IPS-NIHi11 (cell line): ENCODE results near the gene DUS2.

Source experiments
- DNase-seq: peaks from one replicate; pipeline ENCODE4 v3.0.0; 2012; ENCODE audit warnings: mixed read lengths, low spot score

The DUS2 gene

GRCh38 chr16:68046106-68046505 is 23.0 kb downstream of the DUS2 start:
- no peak for DNase-seq

- no peak for DNase-seq
Measured at GRCh38 chr16:68047987-68048386, 24.9 kb downstream of the DUS2 start.

- no peak for DNase-seq
Measured at GRCh38 chr16:68049449-68049848, 26.4 kb downstream of the DUS2 start.

GRCh38 chr16:68055395-68055794 is 32.3 kb downstream of the DUS2 start:
- DNase-seq: no peak

GRCh38 chr16:68059804-68060203 is 36.7 kb downstream of the DUS2 start:
- no peak for DNase-seq

GRCh38 chr16:68061396-68061795 is 38.3 kb downstream of the DUS2 start:
- DNase-seq: no peak

- DNase-seq: no peak
Measured at GRCh38 chr16:68062910-68063393, 39.9 kb downstream of the DUS2 start.

GRCh38 chr16:68064791-68065365 is 41.8 kb downstream of the DUS2 start:
- DNase-seq: peak; percentile 85

GRCh38 chr16:68065716-68066305 is 42.7 kb downstream of the DUS2 start:
- no peak for DNase-seq

GRCh38 chr16:68066763-68067162 is 43.7 kb downstream of the DUS2 start:
- DNase-seq: no peak

- no peak for DNase-seq
Measured at GRCh38 chr16:68068926-68069325, 45.8 kb downstream of the DUS2 start.

- no peak for DNase-seq
Measured at GRCh38 chr16:68069511-68070248, 46.6 kb downstream of the DUS2 start.

GRCh38 chr16:68070249-68070730 is 47.2 kb downstream of the DUS2 start:
- no peak for DNase-seq

- no peak for DNase-seq
Measured at GRCh38 chr16:68070806-68071517, 47.9 kb downstream of the DUS2 start.

- DNase-seq: no peak
Measured at GRCh38 chr16:68071518-68071901, 48.4 kb downstream of the DUS2 start.

GRCh38 chr16:68072038-68072695 is 49.1 kb downstream of the DUS2 start:
- no peak for DNase-seq

GRCh38 chr16:68073902-68074760 is 51.0 kb downstream of the DUS2 start:
- no peak for DNase-seq

GRCh38 chr16:68074850-68075555 is 51.9 kb downstream of the DUS2 start:
- no peak for DNase-seq

- DNase-seq: no peak
Measured at GRCh38 chr16:68075980-68076379, 52.9 kb downstream of the DUS2 start.

GRCh38 chr16:68076560-68076959 is 53.5 kb downstream of the DUS2 start:
- no peak for DNase-seq
